ENCODE data around the gene YRDC.

The YRDC gene

DNA sequence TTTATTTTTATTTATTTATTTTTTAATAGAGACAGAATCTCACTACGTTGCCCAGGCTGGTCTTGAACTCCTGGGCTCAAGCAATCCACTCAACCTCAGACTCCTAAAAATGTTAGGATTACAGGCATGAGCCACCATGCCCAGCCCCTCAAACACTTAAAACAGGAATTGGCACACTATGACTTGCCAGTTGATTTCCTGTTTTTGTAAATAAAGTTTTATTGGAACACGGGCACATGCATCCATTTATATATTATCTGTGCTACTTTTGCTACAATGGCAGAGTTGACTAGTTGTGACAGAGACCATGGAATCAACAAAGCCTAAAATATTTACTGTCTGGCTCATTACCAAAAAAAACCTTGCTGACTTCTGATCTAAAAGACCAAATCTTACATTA is 16.0 kb upstream of the YRDC start:
- no peak for ATAC-seq (ENCODE audit: low read depth)
- peaks cover 72% of the 10 kb centered on the region for H3K36me3 ChIP-seq (ENCODE audit: low read depth)
- H3K4me1 ChIP-seq (ENCODE audit: insufficient read depth, poor library complexity, severe bottlenecking): peaks cover 5% of the 10 kb centered on the region
- TF ChIP-seq, protein P1, sequence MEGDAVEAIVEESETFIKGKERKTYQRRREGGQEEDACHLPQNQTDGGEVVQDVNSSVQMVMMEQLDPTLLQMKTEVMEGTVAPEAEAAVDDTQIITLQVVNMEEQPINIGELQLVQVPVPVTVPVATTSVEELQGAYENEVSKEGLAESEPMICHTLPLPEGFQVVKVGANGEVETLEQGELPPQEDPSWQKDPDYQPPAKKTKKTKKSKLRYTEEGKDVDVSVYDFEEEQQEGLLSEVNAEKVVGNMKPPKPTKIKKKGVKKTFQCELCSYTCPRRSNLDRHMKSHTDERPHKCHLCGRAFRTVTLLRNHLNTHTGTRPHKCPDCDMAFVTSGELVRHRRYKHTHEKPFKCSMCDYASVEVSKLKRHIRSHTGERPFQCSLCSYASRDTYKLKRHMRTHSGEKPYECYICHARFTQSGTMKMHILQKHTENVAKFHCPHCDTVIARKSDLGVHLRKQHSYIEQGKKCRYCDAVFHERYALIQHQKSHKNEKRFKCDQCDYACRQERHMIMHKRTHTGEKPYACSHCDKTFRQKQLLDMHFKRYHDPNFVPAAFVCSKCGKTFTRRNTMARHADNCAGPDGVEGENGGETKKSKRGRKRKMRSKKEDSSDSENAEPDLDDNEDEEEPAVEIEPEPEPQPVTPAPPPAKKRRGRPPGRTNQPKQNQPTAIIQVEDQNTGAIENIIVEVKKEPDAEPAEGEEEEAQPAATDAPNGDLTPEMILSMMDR (IDR thresholded peaks at IDR 0.05; ENCODE audit: poor library complexity, severe bottlenecking): no peak
- DNase-seq (ENCODE audit: low spot score): no peak
- no peak overlapping the region for H3K4me3 ChIP-seq (ENCODE audit: severe bottlenecking)
- H3K27ac ChIP-seq (ENCODE audit: poor library complexity, severe bottlenecking): no peak overlapping the region
- H3K9me3 ChIP-seq (ENCODE audit: severe bottlenecking): no peaks in the 10 kb centered on the region
- no peaks in the 10 kb centered on the region for H3K27me3 ChIP-seq (ENCODE audit: insufficient read depth, poor library complexity, severe bottlenecking)

DNA sequence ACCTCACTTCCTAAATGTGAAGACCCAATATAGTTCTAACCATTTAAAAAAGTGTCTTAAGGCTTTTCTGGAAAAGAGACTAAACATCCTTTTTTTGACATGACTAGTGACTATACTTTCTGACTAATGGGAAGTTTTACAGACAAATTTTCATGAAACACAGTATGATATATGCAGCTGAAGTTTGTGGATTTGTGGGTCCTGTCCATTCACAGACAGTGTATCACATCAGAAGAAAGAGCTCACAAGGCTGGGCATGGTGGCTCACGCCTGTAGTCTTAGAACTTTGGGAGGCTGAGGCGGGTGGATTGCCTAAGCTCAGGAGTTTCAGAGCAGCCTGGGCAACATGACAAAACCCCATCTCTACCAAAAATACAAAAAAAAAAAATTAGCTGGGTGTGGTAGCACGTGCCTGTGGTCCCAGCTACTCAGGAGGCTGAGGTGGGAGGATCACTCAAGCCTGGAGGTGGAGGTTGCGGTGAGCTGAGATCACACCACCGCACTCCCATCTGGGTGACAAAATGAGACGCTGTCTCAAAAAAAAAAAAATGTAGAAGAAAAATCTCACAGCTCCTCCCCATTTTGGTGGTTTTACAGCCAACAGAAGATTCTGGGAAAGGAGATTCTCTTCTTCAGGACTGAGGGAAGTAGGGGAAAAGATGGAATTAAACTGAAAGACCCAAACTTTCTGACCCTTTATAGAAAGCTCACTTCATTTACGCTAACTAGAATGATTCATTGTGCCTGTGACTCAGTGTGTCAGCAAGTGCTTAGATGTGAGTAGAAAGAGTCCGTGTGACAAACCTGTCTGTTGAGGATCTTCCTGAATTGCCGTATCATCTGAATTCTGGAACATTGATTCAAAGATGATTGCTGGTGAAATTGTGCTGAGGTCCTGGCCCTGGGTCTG is 15.2 kb upstream of the YRDC start:
- H3K27ac ChIP-seq (ENCODE audit: poor library complexity, severe bottlenecking): no peak overlapping the region
- peaks cover 66% of the 10 kb centered on the region for H3K36me3 ChIP-seq (ENCODE audit: low read depth)
- TF ChIP-seq, protein P1 (IDR thresholded peaks at IDR 0.05; ENCODE audit: poor library complexity, severe bottlenecking): no peak
- no peak overlapping the region for H3K4me3 ChIP-seq (ENCODE audit: severe bottlenecking)
- no peaks in the 10 kb centered on the region for H3K9me3 ChIP-seq (ENCODE audit: severe bottlenecking)
- DNase-seq (ENCODE audit: low spot score) (no peak), ATAC-seq (ENCODE audit: low read depth) (no peak)
- no peaks in the 10 kb centered on the region for H3K4me1 ChIP-seq (ENCODE audit: insufficient read depth, poor library complexity, severe bottlenecking)
- no peaks in the 10 kb centered on the region for H3K27me3 ChIP-seq (ENCODE audit: insufficient read depth, poor library complexity, severe bottlenecking)

DNA sequence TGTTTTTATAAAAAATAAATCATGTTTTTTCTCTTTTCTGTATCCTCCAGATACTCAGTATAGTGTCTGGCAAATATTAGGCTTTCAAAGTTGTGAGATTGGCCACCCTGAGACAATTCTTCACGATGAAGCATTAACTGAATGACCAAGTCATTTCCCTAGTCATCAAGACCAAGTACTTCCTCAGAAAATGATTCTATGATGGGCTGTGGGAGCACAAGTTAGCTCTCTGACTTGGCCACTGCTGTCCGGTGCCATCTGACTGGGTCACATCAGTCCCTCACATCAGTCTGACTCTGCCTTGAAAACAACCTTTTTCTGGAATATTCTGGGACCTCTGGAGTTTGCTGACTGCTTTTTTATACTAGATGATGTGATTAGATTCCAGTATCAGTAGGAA is 13.5 kb upstream of the YRDC start:
- H3K36me3 ChIP-seq (ENCODE audit: low read depth): peaks cover 68% of the 10 kb centered on the region
- ATAC-seq (ENCODE audit: low read depth) (no peak), DNase-seq (ENCODE audit: low spot score) (no peak)
- H3K27me3 ChIP-seq (ENCODE audit: insufficient read depth, poor library complexity, severe bottlenecking): no peaks in the 10 kb centered on the region
- H3K4me1 ChIP-seq (ENCODE audit: insufficient read depth, poor library complexity, severe bottlenecking): no peaks in the 10 kb centered on the region
- TF ChIP-seq, protein P1 (IDR thresholded peaks at IDR 0.05; ENCODE audit: poor library complexity, severe bottlenecking): no peak
- no peak overlapping the region for H3K4me3 ChIP-seq (ENCODE audit: severe bottlenecking)
- no peaks in the 10 kb centered on the region for H3K9me3 ChIP-seq (ENCODE audit: severe bottlenecking)
- no peak overlapping the region for H3K27ac ChIP-seq (ENCODE audit: poor library complexity, severe bottlenecking)

DNA sequence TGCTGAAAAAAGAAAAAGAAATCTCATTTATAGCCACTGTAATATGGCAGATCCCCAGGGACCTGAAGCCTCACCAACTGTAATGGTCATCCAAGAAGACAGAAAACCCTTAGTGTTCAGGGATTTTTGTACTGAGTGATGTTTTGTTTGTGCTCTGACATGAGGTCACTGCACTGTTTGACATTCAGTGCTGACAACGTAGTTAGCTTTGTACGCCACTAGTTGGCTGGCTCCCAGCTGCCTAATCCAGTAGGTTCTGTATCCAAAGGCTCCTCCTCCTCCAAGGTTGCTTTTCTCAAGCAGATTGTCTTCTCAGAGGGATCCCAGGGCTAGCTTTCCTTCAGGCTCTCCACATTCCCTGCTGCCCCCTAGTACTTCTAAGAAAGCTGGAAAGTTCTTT is 9.5 kb upstream of the YRDC start:
- ATAC-seq (ENCODE audit: low read depth) (no peak), DNase-seq (ENCODE audit: low spot score) (no peak)
- H3K36me3 ChIP-seq (ENCODE audit: low read depth): peaks cover 53% of the 10 kb centered on the region
- no peak overlapping the region for H3K27ac ChIP-seq (ENCODE audit: poor library complexity, severe bottlenecking)
- no peaks in the 10 kb centered on the region for H3K27me3 ChIP-seq (ENCODE audit: insufficient read depth, poor library complexity, severe bottlenecking)
- H3K9me3 ChIP-seq (ENCODE audit: severe bottlenecking): no peaks in the 10 kb centered on the region
- no peak overlapping the region for H3K4me3 ChIP-seq (ENCODE audit: severe bottlenecking)
- H3K4me1 ChIP-seq (ENCODE audit: insufficient read depth, poor library complexity, severe bottlenecking): no peaks in the 10 kb centered on the region
- TF ChIP-seq, protein P1 (IDR thresholded peaks at IDR 0.05; ENCODE audit: poor library complexity, severe bottlenecking): no peak

DNA sequence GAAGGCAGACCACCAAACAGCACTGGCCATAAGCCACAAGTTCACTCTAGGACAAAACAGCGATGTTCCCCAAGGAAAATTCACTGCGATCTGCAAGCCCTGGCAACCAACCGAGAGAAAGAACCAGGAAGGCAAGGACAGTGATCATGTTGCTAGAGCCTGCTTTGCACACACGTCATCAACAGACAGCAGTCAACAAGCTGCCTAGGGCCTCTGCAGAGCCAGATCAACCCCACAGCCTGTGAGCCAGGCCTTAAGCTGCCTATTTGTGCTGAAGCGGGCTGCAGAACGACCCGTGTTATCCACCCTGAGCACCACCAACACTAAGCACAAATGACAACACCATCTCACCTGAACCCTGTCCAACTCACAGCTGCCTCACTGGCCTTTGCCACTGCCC is 6.2 kb upstream of the YRDC start:
- H3K27ac ChIP-seq (ENCODE audit: poor library complexity, severe bottlenecking): no peak overlapping the region
- ATAC-seq (ENCODE audit: low read depth) (no peak), DNase-seq (ENCODE audit: low spot score) (no peak)
- no peaks in the 10 kb centered on the region for H3K27me3 ChIP-seq (ENCODE audit: insufficient read depth, poor library complexity, severe bottlenecking)
- TF ChIP-seq, protein P1 (IDR thresholded peaks at IDR 0.05; ENCODE audit: poor library complexity, severe bottlenecking): no peak
- peaks cover 1% of the 10 kb centered on the region for H3K4me1 ChIP-seq (ENCODE audit: insufficient read depth, poor library complexity, severe bottlenecking)
- H3K36me3 ChIP-seq (ENCODE audit: low read depth): peaks cover 33% of the 10 kb centered on the region
- H3K4me3 ChIP-seq (ENCODE audit: severe bottlenecking): no peak overlapping the region
- no peaks in the 10 kb centered on the region for H3K9me3 ChIP-seq (ENCODE audit: severe bottlenecking)
